Measurements from ENCODE around the gene OR51B2.
"Not testable (repeated sequence)": the region's sequence is repeated elsewhere in the genome, so short reads cannot be mapped to it uniquely, and the experiment has no call there.

Gene OR51B2, protein sequence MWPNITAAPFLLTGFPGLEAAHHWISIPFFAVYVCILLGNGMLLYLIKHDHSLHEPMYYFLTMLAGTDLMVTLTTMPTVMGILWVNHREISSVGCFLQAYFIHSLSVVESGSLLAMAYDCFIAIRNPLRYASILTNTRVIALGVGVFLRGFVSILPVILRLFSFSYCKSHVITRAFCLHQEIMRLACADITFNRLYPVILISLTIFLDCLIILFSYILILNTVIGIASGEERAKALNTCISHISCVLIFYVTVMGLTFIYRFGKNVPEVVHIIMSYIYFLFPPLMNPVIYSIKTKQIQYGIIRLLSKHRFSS

GRCh38 chr11:5324197-5324596 is at the start of gene OR51B2:
TSS of gene OR51B2 (minus strand) at chr11:5324297. CDS start at chr11:5324297, 0 bp downstream.
- no peak for DNase-seq

DNA sequence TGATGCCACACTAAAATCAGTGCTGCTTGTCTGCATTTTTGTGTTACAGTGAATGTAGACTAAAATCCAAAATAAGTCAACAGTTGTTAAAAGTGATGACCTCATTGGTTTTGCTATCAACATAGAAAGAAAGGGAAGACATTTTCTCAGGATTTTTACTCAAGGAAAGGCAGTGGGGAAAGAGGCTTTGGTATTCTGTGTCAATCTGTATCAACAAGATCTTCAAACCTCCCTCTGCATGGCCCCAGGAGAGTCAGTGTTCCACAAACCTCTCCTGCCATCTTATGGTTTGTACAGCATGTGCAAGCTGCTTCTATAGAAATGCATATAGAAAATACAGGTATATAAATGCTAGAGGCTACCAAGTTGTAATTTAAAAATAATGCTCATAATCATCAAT is 45.7 kb upstream of the OR51B2 start:
- DNase-seq = no peak

DNA sequence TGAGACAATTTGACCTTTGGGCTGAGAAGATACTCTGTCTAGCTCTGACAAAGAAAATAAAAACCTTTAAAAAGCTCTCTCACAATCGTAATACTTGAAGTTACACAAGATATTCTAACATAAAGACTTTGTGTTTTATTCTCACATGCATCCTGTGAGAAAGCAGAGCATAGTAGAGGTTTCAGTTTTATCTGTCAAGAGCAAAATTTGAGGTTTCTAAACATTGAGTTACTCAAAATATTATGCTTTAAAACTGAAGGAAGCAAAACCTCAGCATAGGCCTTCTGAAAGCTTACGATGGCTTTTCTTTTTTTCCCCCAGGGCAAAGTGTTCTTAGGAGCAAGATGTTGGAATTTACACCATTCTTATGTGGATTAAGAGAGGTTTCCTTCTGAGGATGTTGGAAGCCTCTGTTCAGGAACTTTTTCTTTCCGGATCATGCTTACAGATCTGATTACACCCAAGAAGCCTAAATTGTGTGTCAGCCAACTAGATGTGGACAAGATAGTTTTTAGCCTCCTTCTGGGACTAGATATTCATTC is 44.5 kb upstream of the OR51B2 start:
- DNase-seq = no peak

GRCh38 chr11:5367448-5368074 is 43.5 kb upstream of the OR51B2 start:
- no peak for DNase-seq

DNA sequence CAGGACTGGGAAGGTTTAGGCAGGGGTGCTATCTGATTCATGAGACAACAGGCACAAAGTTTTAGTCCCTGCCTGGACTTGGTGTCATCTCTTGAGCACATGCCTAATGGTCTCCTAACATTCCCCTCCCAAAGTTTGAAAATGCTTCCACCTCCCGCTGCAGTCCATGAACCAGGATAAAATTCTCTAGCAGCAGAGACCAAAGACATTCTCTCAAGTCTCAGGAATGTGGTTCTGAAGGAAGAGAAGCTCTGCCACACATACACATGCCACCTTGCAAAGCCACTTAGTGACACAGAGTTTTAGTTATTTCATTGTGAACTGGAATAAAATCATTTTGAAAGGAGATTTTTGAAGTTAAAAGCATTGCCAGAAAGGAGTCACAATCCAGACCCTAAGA is 42.8 kb upstream of the OR51B2 start:
- no peak for DNase-seq

DNA sequence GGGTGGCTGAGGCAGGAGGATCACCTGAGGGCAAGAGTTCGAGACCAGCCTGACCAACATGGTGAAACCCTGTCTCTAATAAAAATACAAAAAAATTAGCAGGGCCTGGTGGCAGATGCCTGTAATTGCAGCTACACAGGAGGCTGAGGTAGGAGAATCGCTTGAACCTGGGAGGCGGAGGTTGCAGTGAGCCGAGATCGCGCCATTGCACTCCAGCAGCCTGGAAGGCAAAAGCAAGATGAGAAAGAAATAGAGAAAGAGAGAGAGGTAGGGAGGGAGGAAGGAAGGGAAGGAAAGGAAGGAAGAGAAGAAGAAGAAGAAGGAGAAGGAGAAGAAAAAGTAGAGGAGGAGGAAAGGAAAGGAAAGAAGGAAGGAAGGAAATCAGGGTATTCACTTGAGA is 42.3 kb upstream of the OR51B2 start:
- not testable (repeated sequence) for DNase-seq

- no peak for DNase-seq
Observed at GRCh38 chr11:5364214-5364613, 40.1 kb upstream of the OR51B2 start.

DNA sequence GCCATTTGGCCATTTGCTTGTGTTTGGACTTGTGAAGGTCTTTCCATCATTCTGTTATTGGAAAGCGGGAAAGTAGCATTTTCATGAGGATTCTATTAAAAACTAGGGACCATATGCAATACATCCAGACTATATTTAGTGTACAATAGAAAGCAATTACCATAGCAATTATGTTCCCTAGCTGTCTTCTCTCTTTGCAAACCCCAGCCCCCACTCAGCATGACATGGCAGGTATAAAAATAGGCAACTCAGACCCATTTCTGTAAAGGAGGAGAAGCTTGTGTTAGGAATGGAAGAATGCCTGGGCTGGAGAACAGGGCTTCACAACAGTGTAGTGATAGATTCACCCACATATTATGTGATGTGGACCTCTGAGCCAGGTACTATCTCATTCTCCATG is 39.6 kb upstream of the OR51B2 start:
- DNase-seq = no peak

DNA sequence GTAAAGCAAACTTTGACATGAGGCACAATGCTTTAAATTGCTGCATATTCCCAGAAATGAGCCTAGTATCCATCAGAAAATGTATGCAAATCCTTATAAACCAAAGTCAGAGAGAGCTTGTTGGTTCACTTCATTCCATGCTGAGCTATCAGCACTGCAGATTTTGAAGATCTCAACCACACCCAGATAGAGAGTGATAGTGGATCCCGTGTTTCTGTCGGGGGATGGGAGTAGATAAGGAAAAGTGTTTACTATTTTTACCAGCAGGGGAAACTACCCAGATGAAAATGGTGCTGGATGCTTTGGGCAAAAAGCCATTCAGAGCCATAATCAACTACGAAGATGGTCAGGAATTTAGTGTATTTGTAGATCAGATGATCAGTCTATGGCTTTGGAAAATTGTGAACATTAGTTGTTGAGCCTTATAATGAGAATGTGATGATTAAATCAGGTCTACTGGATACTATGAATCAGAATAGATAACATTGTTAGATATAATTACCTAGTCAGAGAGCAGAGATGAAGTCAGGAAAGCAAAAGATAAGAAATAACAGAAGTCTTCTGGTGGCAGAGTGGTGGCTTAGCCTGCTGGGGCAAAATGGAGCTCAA is 38.0 kb upstream of the OR51B2 start:
- DNase-seq = no peak

DNA sequence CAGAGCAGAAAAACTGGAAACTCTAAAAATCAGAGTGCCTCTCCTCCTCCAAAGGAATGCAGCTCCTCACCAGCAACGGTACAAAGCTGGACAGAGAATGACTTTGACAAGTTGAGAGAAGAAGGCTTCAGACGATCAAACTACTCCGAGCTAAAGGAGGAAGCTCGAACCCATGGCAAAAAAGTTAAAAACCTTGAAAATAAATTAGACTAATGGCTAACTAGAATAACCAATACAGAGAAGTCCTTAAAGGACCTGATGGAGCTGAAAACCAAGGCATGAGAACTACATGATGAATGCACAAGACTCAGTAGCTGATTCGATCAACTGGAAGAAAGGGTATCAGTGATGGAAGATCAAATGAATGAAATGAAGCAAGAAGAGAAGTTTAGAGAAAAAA is 31.9 kb upstream of the OR51B2 start:
- not testable (repeated sequence) for DNase-seq

- DNase-seq = no peak
Observed at GRCh38 chr11:5351208-5351607, 27.1 kb upstream of the OR51B2 start, which contains the start of gene OR51B6. TSS of gene OR51B6 (plus strand) at chr11:5351508. CDS start at chr11:5351508, 0 bp downstream.

DNA sequence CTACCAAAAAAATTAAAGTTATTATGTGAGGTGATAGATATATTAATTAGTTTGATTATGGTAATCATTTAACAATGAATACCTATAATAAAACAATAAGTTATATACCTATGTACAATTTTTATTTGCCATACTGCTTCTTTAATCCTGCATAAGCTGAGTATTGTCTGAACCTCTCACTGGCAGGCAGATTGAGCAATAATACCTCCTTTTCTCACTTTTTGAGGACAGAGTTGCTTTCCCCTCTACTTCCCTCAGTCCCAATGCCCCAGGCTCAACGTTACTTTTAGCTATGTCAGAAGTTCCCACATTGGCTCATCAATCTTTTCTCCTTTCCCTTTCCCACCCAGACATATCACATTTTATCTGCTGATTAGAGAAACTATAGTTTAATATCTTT is 25.5 kb upstream of the OR51B2 start:
- no peak for DNase-seq

- no peak for DNase-seq
Observed at GRCh38 chr11:5348551-5349194, 24.6 kb upstream of the OR51B2 start.

DNA sequence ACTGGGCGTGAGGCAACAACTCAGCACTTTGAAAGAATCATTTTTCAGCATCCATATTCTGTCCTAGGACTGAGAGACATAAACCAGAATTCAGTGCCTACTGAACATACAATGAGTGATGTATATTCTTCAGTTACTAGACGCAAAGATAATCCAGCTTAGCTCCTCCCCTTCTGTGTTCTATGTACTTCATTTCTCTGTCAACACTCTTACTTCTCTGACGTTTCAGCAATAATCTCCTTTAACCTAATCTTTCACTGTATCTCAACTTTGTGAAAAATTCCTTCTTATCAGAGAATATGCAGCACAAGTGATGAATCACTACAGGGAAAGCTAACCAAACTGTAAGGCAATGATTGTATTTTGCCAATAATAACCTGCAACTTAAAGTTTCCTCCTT is 21.7 kb upstream of the OR51B2 start:
- no peak for DNase-seq

DNA sequence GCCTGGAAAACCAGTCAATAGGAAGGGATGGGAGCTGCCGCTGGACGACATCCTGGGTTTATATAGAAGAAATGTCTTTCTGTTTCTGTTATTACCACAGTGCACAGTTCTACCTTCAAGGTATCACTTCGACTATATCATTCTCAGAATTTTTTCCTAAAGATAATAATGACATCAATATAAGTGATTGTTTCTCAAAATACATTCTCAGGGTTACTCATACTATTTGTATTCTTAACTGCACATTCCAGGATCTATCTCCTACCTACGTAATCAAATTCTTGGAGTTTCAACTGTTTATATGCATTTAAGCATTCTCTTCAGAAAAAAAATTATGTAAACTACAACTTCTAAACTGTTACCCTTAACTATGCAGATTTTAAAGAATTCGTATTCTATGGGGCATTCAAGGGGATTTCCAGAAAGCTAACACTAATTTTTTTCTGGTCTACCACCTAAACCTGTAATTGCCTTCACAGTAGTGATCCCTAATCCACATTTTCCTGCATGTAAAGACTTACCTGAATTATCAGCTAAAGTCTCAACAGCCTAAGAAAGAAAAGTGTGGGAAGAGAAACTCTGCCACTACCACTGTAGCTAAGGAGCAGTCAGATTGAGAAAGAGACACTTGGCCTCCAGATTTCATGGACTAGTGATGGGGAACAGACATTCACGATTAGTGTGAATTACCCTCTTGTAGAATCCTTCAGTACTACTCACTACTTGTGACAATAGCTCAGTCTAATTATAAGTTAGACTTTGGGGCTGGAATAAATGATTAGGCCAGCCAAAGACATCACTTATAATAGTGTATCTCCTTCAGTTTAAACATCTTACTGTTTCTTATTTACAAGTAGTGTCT is 19.6 kb upstream of the OR51B2 start, which contains the start of gene OR51B5:
TSS of gene OR51B5 (minus strand) at position 51 of the 862 bp plus-strand sequence. CDS start at position 51, 0 bp downstream.
- DNase-seq = no peak

DNA sequence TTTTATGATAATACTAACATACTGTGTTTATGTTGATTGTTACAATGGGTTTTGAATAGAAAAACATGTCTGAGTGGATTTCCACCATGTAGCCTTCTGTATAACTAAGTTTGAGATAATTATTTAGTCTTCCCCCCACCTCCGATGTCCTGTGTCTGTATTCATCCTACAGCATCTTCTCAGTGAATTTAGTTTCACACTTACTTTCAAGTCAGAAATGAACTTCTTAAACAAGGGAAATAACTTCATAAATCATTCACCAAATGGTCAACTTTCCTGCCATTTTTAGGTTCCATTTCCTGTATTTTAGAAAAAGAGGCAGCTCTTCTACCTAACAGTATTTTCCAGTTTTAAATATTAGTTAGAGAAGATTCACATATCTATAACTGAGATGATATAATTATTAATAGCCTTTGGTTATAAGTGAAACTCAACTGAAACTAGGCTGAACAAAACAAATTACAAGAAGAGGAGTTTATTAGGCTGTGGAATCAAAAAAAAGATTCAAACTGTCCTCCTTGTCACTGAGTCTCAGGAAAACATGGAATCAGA is 15.8 kb upstream of the OR51B2 start:
- DNase-seq = no peak

DNA sequence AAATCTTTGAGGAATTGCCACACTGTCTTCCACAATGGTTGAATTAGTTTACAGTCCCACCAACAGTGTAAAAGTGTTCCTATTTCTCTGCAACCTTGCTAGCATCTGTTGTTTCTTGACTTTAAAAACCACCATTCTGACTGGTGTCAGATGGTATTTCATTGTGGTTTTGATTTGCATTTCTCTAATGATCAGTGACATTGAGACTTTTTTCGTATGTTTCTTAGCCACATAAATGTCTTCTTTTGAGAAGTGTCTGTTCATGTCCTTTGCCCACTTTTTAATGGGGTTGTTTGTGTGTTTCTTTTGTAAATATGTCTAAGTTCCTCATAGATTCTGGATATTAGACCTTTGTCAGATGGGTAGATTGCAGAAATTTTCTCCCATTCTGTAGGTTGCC is 13.2 kb upstream of the OR51B2 start:
- not testable (repeated sequence) for DNase-seq

DNA sequence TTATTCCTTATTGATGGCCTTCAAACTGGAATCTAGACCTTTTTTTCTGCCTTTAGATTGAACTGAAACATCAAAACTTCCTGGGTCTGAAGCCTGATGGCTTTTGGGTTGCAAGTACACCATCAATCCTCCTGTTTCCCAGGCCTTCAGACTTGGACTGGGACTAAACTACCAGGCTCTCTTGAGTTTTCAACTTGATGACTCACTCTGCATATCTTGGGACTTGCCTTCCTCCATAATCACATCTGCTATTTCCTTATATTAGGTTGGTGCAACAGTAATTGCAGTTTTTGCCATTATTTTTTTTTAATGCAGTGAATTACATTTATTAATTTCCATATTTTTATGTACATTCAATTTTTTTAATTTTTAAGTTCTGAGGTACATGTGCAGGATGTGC is 12.2 kb upstream of the OR51B2 start:
- no peak for DNase-seq

DNA sequence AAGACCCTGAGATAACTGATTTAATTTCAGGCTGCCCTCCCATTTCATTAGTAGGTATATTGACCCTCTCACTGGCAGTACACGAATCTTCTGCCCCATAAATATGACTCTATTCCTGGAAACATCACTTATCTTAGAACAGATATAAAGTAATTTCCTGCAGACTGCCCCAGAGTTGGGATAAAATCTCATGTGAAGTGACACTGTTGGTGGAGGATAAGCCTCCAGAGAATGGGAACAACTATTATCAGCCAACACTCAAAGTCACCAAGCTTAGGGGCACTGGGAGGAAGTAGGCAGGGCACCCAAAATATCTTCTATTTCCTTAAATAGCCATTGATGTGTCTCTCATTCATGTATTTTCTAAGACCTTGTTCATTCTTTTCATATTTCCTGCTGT is 11.1 kb upstream of the OR51B2 start:
- DNase-seq = no peak

DNA sequence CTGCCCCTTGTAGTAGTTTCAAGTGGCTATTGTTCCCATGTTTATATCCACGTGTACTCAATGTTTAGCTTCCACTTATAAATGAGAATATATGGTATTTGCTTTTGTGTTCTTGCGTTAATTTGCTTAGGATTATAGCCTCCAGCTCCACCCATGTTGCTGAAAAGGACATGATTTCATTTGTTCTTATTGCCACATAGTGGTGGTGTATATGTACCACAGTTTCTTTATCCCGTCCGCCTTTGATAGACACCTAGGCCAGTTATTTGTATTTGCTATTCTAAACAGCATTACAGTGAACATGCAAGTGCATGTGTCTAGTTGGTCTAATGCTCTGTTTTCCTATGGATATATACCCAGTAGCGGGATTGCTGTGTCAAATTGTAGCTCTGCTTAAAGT is 6.8 kb downstream of the OR51B2 start:
- no peak for DNase-seq

- not testable (repeated sequence) for DNase-seq
Observed at GRCh38 chr11:5313326-5314023, 10.6 kb downstream of the OR51B2 start.

Data from activated naive CD4-positive, alpha-beta T cell (primary cell).